Adrenal gland (tissue), 12 donors: ENCODE results near the gene FANCL. TPM values are rescaled to one million over a fixed set of nuclear protein-coding genes. Genes with fewer than 3 reads are reported as not detected.

Experiments
- DNase-seq, 7 donors: peaks; one replicate each; pipeline ENCODE4 v3.0.0-alpha.2; 2019 to 2020
- H3K27ac ChIP-seq, 5 donors: fragments of 200-600 bp; sonication (generic) in 4 of 5; 1 replicate in 3 of 5; 2 replicates in 2 of 5; pipeline versions ENCODE4 v1.5.1 to v1.8.0; 2016 to 2020; ENCODE audit warnings: mild to moderate bottlenecking in 1 of 5
- H3K27me3 ChIP-seq: fragments of 200-600 bp; 2 replicates; pipeline ENCODE4 v1.8.0; 2021
- H3K36me3 ChIP-seq, 2 donors: fragments of 200-600 bp; replicated peaks in 1 of 2; 1 replicate in 1 of 2; 2 replicates in 1 of 2; pipeline versions ENCODE4 v1.5.1 to v1.8.0; 2018 to 2022
- H3K4me1 ChIP-seq, 2 donors: fragments of 200-600 bp; replicated peaks in 1 of 2; 1 replicate in 1 of 2; 2 replicates in 1 of 2; pipeline versions ENCODE4 v1.5.1 to v1.8.0; 2018 to 2021
- H3K4me3 ChIP-seq, 4 donors: fragments of 200-600 bp; sonication (generic) in 3 of 4; one replicate each; pipeline ENCODE4 v1.5.1; 2016 to 2018
- H3K9me3 ChIP-seq, 3 donors: fragments of 200-600 bp; sonication (generic) in 1 of 3; replicated peaks in 1 of 3; 1 replicate in 2 of 3; 2 replicates in 1 of 3; pipeline versions ENCODE4 v1.5.1 to v1.8.0; 2016 to 2021
- POLR2A ChIP-seq, 2 donors: fragments of 450-650 bp; IDR thresholded peaks; one replicate each; pipeline ENCODE4 v1.6.1; 2017; ENCODE audit warnings: antibody characterized with exemption in 2 of 2, mild to moderate bottlenecking in 2 of 2, moderate library complexity in 1 of 2
- WGBS, 4 donors: extraction: QIAGEN DNeasy Blood & Tissue Kit in 2 of 4; methylation state at CpG; one replicate each; pipeline versions ENCODE4 v1.1.5 to v1.1.7; 2013 to 2017; 5-methylcytosine and 5-hydroxymethylcytosine counted together
- intact Hi-C, 2 donors: fragments of 100-400 bp; cut with DNase I; formaldehyde crosslinking; loops; one replicate each; pipeline versions ENCODE4 v1.14.1 to v1.15.0; 2022 to 2023
- polyA plus RNA-seq, 3 donors: library from polyadenylated mRNA; stranded (reverse); fragments of 200-250 nt in 2 of 3; fragments of 350-450 nt in 1 of 3; fragmentation: Illumina TruSeq in 1 of 3; extraction: RNeasy Lipid Tissue Mini Kit (QIAGEN cat#74804) in 1 of 3; gene quantifications; one replicate each; pipeline ENCODE4 v1.2.3, GENCODE V29; 2013 to 2014
- total RNA-seq, 9 donors: library from RNA; depleted of rRNA in 4 of 9; stranded (reverse); fragments of >200 nt in 4 of 9; fragments of 120-200 nt in 1 of 9; fragmentation: NEBNext Ultra II Directional in 1 of 9; extraction: Animal tissue kit (Norgen Biotek cat#: 25700) in 1 of 9; gene quantifications; one replicate each; pipeline versions ENCODE4 v1.1.0 to v1.2.4, GENCODE V29; 2013 to 2023
- TF ChIP-seq, protein P1 (sequence below), 6 experiments: fragments of 450-650 bp in 4 of 6; fragments of 200-600 bp in 2 of 6; sonication (generic) in 1 of 6; IDR thresholded peaks; 1 replicate in 5 of 6; 2 replicates in 1 of 6; pipeline versions ENCODE4 v1.5.1 to v1.8.0; 2016 to 2021; ENCODE audit warnings: antibody characterized with exemption in 6 of 6, mild to moderate bottlenecking in 2 of 6, moderate library complexity in 1 of 6
- donor health status: healthy with polysubstance abuse.
- donor health status: Bipolar disorder and iron deficiency.
- donor health status: DM: yes; HTN: yes; CAD: no.
- donor health status: DM: no; HTN: no; CAD: no.
- donor health status: DM: no; HTN: no; CAD: no.
- donor health status: DM: yes; HTN: yes; CAD: no.

Gene FANCL
- total and polyA plus RNA-seq, 12 donors: 25.7 to 99.7 (median 55.3) TPM

DNA sequence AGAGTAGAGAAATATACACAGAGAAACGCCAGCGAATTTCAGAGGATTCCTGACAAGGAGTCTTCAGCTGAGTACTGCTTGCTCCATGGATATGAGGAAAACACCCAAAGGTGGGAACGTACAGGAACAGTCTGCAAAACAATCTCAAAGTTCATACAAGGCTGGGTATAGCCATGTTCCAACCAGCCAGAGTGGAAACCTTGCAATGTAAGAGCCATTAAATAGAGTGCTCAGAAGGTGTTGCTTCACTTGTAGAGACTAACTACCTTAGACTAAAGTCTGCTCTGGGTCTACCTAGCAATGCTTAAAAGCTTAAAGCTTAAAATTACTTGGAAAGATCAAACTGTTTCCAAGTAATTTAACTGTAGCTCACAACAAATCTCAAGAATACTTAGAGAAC is 6.0 kb downstream of the FANCL start:
- Histone ChIP-seq H3K36me3 (no peaks in the 10 kb centered on the region), H3K27ac (no peak overlapping the region), H3K4me1 (peaks cover 4 to 57% of the 10 kb centered on the region in 2 donors), H3K4me3 (no peak overlapping the region), H3K9me3 (no peaks in the 10 kb centered on the region), H3K27me3 (no peaks in the 10 kb centered on the region)
- intact Hi-C loops: no loop called here
- no peak for DNase-seq
- 90 to 98% (median 95%) methylated on average over 3 of the region's 3 CpGs for WGBS, 4 donors
- TF ChIP-seq POLR2A (IDR thresholded peaks at IDR 0.05): no peak
- TF ChIP-seq, protein P1, sequence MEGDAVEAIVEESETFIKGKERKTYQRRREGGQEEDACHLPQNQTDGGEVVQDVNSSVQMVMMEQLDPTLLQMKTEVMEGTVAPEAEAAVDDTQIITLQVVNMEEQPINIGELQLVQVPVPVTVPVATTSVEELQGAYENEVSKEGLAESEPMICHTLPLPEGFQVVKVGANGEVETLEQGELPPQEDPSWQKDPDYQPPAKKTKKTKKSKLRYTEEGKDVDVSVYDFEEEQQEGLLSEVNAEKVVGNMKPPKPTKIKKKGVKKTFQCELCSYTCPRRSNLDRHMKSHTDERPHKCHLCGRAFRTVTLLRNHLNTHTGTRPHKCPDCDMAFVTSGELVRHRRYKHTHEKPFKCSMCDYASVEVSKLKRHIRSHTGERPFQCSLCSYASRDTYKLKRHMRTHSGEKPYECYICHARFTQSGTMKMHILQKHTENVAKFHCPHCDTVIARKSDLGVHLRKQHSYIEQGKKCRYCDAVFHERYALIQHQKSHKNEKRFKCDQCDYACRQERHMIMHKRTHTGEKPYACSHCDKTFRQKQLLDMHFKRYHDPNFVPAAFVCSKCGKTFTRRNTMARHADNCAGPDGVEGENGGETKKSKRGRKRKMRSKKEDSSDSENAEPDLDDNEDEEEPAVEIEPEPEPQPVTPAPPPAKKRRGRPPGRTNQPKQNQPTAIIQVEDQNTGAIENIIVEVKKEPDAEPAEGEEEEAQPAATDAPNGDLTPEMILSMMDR (IDR thresholded peaks at IDR 0.05): no peak

DNA sequence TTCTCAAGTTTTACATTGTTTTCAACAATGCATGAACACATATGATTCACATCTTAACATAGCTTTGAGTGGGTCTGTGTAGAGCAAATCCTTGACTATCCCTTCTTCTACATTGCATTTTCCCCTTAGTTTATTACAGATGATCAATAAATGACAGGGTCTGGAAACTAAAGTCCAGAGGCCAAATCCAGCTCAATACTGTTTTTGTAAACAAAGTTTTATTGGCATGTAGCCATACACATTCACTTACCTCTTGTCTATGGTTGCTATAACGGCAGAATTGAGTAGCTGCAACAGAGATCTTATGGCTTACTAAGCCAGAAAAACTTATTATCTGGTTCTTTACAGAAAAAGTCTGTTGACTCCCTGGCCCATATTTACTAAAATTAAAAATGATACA is 12.8 kb downstream of the FANCL start:
- H3K9me3 ChIP-seq: no peaks in the 10 kb centered on the region
- intact Hi-C loops: no loop called here
- H3K4me1 ChIP-seq: peaks cover 12 to 27% of the 10 kb centered on the region in 2 donors
- no peaks in the 10 kb centered on the region for H3K27me3 ChIP-seq
- 96 to 100% (median 97%) methylated on average over 1 of the region's 1 CpG for WGBS, 4 donors
- TF ChIP-seq, protein P1 (IDR thresholded peaks at IDR 0.05): no peak
- no peak for TF ChIP-seq POLR2A (IDR thresholded peaks at IDR 0.05)
- H3K36me3 ChIP-seq: peaks cover 0 to 4% of the 10 kb centered on the region in 2 donors
- no peak for DNase-seq
- H3K27ac ChIP-seq: no peak overlapping the region
- no peak overlapping the region for H3K4me3 ChIP-seq

- 96 to 98% (median 97%) methylated on average over 16 of the region's 16 CpGs for WGBS, 4 donors
- H3K4me3 ChIP-seq: no peak overlapping the region
- H3K27ac ChIP-seq: no peak overlapping the region
- H3K27me3 ChIP-seq: no peaks in the 10 kb centered on the region
- peaks cover 15 to 17% of the 10 kb centered on the region in 2 donors for H3K4me1 ChIP-seq
- TF ChIP-seq, protein P1 (IDR thresholded peaks at IDR 0.05): no peak
- no peak for TF ChIP-seq POLR2A (IDR thresholded peaks at IDR 0.05)
- intact Hi-C loops: no loop called here
- H3K9me3 ChIP-seq: no peaks in the 10 kb centered on the region
- peaks cover 0 to 4% of the 10 kb centered on the region in 2 donors for H3K36me3 ChIP-seq
- DNase-seq: no peak
Observed at GRCh38 chr2:58227171-58227917, 13.8 kb downstream of the FANCL start.

GRCh38 chr2:58221909-58222308 is 19.2 kb downstream of the FANCL start:
- peak in 3 of 7 donors; percentile 15 to 40 (median 27) for DNase-seq
- Histone ChIP-seq H3K4me1 (peaks cover 8 to 23% of the 10 kb centered on the region in 2 donors), H3K9me3 (no peaks in the 10 kb centered on the region), H3K36me3 (no peaks in the 10 kb centered on the region), H3K27me3 (no peaks in the 10 kb centered on the region), H3K27ac (peak overlapping the region; percentile 30 to 68 (median 42)), H3K4me3 (peak overlapping the region in 1 of 4 donors; percentile 38)
- intact Hi-C loops: no loop called here
- WGBS, 4 donors: 21 to 45% (median 41%) methylated on average over 2 of the region's 2 CpGs
- TF ChIP-seq, protein P1 (IDR thresholded peaks at IDR 0.05): no peak
- no peak for TF ChIP-seq POLR2A (IDR thresholded peaks at IDR 0.05)
